Measurements from ENCODE around the gene SECISBP2L. TPM values are rescaled to one million over a fixed set of nuclear protein-coding genes. Genes with fewer than 3 reads are reported as not detected.

The SECISBP2L gene
- total and polyA plus RNA-seq, 2 donors (not counting 1 experiment from before 2014, with no cell fraction given), result 13.0 to 121 TPM

GRCh38 chr15:49015896-49016295 is 30.4 kb downstream of the SECISBP2L start:
- peaks cover 1 to 64% of the 10 kb centered on the region in 2 experiments for H3K36me3 ChIP-seq (replicated peaks in 1 of 2; ENCODE audit: control extremely low read depth in 1 of 2, control insufficient read depth in 1 of 2, extremely low read depth in 1 of 2, insufficient read depth in 2 of 2, low read length in 1 of 2)
- ChIA-PET CTCF (interaction anchor here (1.1 to 1.3 kb wide), 2 partner anchors 30 to 40 kb away, joined by 3 to 5 read pairs; partner anchors contain the start of gene SECISBP2L), POLR2A (no interaction called here)
- no peaks in the 10 kb centered on the region for H3K79me2 ChIP-seq (ENCODE audit: control insufficient read depth, insufficient read depth, low read length)
- Mint-ChIP-seq H3K9me3 (ENCODE audit: insufficient read depth) (no peaks in the 10 kb centered on the region), H3K4me3 (no peak overlapping the region), H3K27ac (no peak overlapping the region), H3K4me1 (peaks cover 3% of the 10 kb centered on the region), H3K27me3 (no peaks in the 10 kb centered on the region)
- no peak for TF ChIP-seq EZH2 (IDR thresholded peaks at IDR 0.05; ENCODE audit: borderline replicate concordance, insufficient read depth, low read depth, low read length, poor library complexity, severe bottlenecking)
- TF ChIP-seq, protein P1, sequence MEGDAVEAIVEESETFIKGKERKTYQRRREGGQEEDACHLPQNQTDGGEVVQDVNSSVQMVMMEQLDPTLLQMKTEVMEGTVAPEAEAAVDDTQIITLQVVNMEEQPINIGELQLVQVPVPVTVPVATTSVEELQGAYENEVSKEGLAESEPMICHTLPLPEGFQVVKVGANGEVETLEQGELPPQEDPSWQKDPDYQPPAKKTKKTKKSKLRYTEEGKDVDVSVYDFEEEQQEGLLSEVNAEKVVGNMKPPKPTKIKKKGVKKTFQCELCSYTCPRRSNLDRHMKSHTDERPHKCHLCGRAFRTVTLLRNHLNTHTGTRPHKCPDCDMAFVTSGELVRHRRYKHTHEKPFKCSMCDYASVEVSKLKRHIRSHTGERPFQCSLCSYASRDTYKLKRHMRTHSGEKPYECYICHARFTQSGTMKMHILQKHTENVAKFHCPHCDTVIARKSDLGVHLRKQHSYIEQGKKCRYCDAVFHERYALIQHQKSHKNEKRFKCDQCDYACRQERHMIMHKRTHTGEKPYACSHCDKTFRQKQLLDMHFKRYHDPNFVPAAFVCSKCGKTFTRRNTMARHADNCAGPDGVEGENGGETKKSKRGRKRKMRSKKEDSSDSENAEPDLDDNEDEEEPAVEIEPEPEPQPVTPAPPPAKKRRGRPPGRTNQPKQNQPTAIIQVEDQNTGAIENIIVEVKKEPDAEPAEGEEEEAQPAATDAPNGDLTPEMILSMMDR (IDR thresholded peaks at IDR 0.05), result no peak
- no peaks in the 10 kb centered on the region for H3K27me3 ChIP-seq (replicated peaks in 1 of 4; ENCODE audit: control extremely low read depth in 1 of 4, control insufficient read depth in 3 of 4, insufficient read depth in 4 of 4, low read length in 3 of 4)
- intact Hi-C loops (cut with micrococcal nuclease), result no loop called here
- no peak overlapping the region for H3K9ac ChIP-seq (ENCODE audit: low read length)
- no peak overlapping the region for H3K4me3 ChIP-seq (ENCODE audit: control extremely low read depth in 1 of 5, extremely low read depth in 1 of 5, insufficient read depth in 1 of 5, low read depth in 2 of 5, low read length in 4 of 5)
- no peak overlapping the region for H3K4me2 ChIP-seq (replicated peaks; ENCODE audit: low read depth, low read length, poor library complexity, severe bottlenecking)
- ATAC-seq (ENCODE audit: low read depth) (no peak), DNase-seq (no peak)
- peaks cover 6% of the 10 kb centered on the region for H4K20me1 ChIP-seq (ENCODE audit: control insufficient read depth, insufficient read depth, low read length, poor library complexity, severe bottlenecking)
- no peaks in the 10 kb centered on the region for H3K9me3 ChIP-seq (ENCODE audit: control extremely low read depth in 1 of 3, control insufficient read depth in 2 of 3, insufficient read depth in 1 of 3, low read length in 2 of 3)
- 100% methylated on average over 2 of the region's 2 CpGs for WGBS (ENCODE audit: insufficient coverage)
- H3K4me1 ChIP-seq (ENCODE audit: control insufficient read depth in 2 of 2, insufficient read depth in 2 of 2, low read length in 2 of 2), result no peaks in the 10 kb centered on the region
- no peak overlapping the region for H3K27ac ChIP-seq (ENCODE audit: low read length in 2 of 2)
- H2AFZ ChIP-seq (ENCODE audit: insufficient read depth, low read depth, low read length, poor library complexity, severe bottlenecking), result no peak overlapping the region

- Histone ChIP-seq H4K20me1 (ENCODE audit: control insufficient read depth, insufficient read depth, low read length, poor library complexity, severe bottlenecking) (no peaks in the 10 kb centered on the region), H2AFZ (ENCODE audit: insufficient read depth, low read depth, low read length, poor library complexity, severe bottlenecking) (no peak overlapping the region), H3K4me3 (ENCODE audit: control extremely low read depth in 1 of 5, extremely low read depth in 1 of 5, insufficient read depth in 1 of 5, low read depth in 2 of 5, low read length in 4 of 5) (no peak overlapping the region), H3K79me2 (ENCODE audit: control insufficient read depth, insufficient read depth, low read length) (no peaks in the 10 kb centered on the region), H3K27me3 (replicated peaks in 1 of 4; ENCODE audit: control extremely low read depth in 1 of 4, control insufficient read depth in 3 of 4, insufficient read depth in 4 of 4, low read length in 3 of 4) (no peaks in the 10 kb centered on the region), H3K27ac (ENCODE audit: low read length in 2 of 2) (no peak overlapping the region), H3K4me2 (replicated peaks; ENCODE audit: low read depth, low read length, poor library complexity, severe bottlenecking) (no peak overlapping the region), H3K4me1 (ENCODE audit: control insufficient read depth in 2 of 2, insufficient read depth in 2 of 2, low read length in 2 of 2) (no peaks in the 10 kb centered on the region), H3K36me3 (replicated peaks in 1 of 2; ENCODE audit: control extremely low read depth in 1 of 2, control insufficient read depth in 1 of 2, extremely low read depth in 1 of 2, insufficient read depth in 2 of 2, low read length in 1 of 2) (peaks cover 28 to 59% of the 10 kb centered on the region in 2 experiments), H3K9ac (ENCODE audit: low read length) (no peak overlapping the region), H3K9me3 (ENCODE audit: control extremely low read depth in 1 of 3, control insufficient read depth in 2 of 3, insufficient read depth in 1 of 3, low read length in 2 of 3) (no peaks in the 10 kb centered on the region)
- ChIA-PET POLR2A (no interaction called here), CTCF (no interaction called here)
- Mint-ChIP-seq H3K27ac (no peak overlapping the region), H3K4me3 (no peak overlapping the region), H3K4me1 (no peaks in the 10 kb centered on the region), H3K27me3 (no peaks in the 10 kb centered on the region), H3K9me3 (ENCODE audit: insufficient read depth) (no peaks in the 10 kb centered on the region)
- ATAC-seq (ENCODE audit: low read depth), result no peak
- TF ChIP-seq, protein P1 (IDR thresholded peaks at IDR 0.05), result no peak
- no peak for TF ChIP-seq EZH2 (IDR thresholded peaks at IDR 0.05; ENCODE audit: borderline replicate concordance, insufficient read depth, low read depth, low read length, poor library complexity, severe bottlenecking)
- WGBS (ENCODE audit: insufficient coverage), result no CpG with 5 or more reads among the region's 2 CpGs
- DNase-seq, result no peak
- intact Hi-C loops (cut with micrococcal nuclease), result no loop called here
Measured at GRCh38 chr15:48999314-48999713, 46.9 kb downstream of the SECISBP2L start.
